Measurements from ENCODE around the gene ZNF169.
"Not testable (repeated sequence)": the region's sequence is repeated elsewhere in the genome, so short reads cannot be mapped to it uniquely, and the experiment has no call there.

The ZNF169 gene

DNA sequence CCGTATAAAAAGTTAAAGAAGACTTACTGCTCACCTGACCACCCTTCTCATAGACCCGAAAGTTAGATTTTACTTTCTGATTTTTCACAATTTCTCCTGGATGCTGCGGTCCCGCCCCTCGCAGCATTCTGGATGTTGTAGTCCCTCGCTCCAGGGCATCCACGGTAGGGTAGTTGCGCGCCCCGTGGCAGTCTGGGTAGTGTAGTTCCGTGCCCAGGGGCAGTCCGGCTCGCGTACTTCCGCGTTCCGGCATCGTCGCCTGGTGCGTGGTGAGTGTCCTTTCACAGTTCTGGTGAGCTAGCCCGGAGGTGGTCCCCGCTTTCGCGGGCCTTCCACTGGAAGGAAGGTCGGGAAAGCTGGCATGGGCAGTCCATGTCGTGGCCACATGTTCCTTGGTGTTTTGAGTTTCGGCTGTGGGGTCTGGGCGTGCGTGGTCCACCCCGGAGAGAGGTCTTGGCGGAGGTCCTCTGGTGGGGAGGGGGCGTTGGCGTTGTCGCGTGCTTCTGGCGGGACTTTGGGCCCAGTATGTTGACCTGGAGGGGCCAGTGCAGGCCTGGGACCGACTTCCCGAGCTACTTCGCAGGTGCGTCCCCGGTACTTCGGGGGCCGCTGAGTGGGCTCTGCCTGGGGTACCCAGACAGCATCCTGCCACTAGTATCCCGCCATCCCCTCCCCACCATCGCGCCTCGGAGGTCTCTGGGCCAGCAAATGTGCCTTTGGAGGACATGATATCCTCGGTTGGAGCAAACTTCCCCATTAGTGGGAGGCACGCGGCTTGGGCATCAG, at the start of gene ZNF169:
ZNF169 (plus strand) TSS at position 222 of the 786 bp plus-strand sequence. CDS start 19,515 bp downstream, outside the sequence.
- DNase-seq (ENCODE audit: low read depth) = peak; percentile 72

DNA sequence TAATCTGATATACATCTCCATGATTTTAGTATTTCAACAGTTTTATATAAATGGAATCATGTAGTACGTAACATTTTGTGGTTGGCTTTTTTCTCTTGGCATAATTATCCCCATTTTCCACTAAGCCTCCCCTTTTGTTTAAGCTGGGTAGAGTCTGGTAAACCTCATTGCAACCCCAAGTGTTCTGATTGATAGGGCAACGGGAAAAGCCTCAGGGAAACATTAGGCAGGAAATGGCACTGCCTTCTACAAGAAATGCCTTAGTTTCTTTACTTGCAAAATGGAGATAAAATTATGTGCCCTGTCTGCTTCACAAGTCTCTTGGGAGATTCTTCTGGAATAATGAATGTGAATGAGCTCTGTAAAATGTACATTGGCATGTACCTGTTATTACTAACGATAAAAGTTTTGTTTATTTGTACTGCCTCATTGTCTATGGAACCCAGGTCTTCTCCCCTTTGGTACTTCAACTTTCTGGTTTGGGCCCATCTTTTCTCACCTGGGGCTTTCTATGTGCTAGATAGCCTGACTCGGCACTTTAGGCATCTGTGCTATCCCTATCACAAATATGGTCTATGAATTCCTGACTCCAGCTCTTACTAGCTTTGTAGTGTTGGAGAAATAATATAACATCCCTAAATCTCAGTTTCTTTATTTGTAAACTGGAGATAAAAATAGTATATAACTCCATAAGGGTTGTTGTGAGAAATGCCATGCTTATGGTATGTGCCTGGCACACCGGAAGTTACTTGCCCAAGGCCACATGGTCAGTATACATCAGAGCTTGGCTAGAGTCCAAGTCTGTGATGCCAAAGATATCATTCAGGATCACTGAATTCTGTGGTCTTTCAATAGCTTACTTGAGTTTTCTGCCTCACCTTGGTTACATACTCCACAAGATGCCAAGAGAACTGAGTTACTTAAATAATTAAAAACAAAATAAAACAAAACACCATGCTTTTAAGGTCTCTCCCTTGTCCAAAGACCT, 48.2 kb upstream of the ZNF169 start:
- no peak for DNase-seq (ENCODE audit: low read depth)

DNA sequence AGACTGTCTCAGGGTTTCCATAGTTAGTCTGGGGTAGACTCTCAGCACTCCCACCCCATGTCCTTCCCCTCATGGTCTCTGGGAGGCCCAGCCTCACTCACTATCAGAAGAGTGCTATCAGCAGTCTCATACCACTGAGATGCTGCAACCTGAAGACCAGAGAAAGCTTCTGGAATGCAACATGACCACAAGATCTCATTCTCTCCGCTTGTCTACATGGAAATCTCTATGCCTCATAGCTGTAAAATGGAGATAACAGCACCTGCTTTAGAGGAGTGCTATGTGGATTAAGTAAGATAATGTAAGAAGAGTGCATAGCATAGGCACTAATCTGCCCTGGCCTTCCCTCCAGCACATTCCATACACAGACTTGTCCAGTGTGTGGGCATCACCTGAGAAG, 47.0 kb upstream of the ZNF169 start:
- DNase-seq (ENCODE audit: low read depth) = no peak

DNA sequence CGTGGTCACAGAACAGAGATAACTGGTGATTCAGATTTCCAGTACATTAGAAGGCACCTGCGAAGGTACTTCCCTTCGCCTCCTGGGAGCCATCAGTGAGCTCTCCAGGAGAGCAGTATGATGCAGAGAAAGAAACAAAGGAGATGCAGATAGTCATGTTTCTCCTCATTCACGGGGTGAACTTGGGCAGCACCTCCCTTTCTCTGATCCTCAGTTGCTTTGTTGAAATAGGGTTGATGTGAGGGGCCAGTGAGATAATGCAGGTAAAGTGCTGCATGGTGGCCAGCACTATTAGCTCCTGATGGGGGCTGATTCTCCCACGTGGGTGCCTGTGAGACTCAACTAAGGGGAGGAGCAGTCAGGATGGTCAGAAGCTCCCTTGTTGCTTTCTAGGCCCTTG, 46.6 kb upstream of the ZNF169 start:
- no peak for DNase-seq (ENCODE audit: low read depth)

DNA sequence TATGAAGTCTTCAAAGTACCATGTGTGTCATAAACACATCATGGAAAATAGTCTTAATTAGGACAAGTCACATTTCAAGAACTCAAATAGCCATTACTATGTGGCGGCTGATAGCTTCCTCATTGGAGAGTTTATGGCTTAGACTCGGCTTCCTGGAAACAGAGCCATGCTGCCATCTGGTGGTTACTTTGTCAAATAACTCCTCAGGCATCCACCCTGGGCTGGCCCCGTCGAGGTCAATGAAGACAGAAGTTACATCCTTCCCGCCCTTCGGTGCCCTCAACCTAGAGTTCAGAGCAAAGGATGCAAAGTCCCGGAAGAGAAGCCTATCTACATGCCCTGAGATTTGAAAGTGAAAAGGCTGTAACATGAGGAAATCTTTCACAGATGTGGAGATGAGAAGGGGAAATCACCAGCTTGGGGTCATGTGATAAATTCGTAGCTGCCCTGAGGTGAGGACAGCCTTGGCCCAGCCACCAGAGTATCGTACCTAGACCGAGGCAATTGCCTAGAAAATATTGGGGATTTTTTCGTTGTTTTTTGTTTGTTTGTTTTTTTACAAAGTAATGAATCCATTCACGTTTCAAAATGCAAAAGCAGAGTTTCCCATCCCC, 45.5 kb upstream of the ZNF169 start:
- DNase-seq (ENCODE audit: low read depth) = peak; percentile 46

DNA sequence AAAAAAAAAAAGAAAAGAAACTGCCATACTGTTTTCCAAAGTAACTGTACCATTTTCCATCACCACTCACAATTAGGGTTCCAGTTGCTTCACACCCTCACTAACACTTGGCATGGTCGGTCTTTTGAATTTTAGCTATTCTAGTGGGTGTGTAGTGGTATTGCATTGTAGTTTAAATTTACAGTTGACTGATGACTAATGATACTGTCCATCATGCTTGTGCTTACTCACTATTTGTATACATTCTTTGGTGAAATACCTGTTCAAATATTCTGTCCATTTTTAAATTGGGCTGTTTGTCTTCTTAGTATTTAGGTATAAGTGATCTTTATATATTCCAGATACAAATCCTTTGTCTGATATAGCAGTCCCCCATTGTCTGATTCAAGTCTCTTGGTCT, 36.2 kb upstream of the ZNF169 start:
- DNase-seq (ENCODE audit: low read depth) = no peak

DNA sequence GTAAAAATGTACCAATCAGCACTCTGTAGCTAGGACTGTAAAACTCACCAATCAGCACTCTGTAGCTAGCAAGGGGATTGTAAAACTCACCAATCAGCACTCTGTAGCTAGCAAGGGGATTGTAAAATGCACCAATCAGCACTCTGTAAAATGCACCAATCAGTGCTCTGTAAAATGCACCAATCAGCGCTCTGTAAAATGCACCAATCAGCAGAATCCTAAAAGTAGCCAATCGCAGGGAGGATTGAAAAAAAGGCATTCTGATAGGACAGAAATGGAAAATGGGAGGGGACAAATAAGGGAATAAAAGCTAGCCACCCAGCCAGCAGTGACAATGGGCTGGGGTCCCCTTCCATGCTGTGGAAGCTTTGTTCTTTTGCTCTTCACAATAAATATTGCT, 33.7 kb upstream of the ZNF169 start:
- DNase-seq (ENCODE audit: low read depth) = not testable (repeated sequence)

DNA sequence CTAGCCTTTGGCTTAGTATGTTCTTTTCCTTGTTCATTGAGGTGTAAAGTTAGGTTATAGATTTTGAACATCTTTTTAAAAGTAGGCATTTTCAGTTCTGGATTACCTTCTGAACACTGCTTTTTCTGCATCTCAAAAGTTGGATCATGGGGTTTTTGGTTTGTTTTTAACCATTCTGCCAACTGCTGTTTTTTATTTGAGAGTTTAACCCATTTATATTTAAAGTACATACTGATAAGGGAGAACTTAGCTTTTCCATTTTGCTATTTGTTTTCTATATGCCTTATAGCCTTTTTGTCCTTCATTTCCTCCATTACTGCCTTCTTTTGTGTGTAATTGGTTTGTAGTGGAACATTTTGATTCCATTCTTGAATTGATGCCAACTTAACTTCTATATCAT, 30.5 kb upstream of the ZNF169 start:
- DNase-seq (ENCODE audit: low read depth) = no peak

DNA sequence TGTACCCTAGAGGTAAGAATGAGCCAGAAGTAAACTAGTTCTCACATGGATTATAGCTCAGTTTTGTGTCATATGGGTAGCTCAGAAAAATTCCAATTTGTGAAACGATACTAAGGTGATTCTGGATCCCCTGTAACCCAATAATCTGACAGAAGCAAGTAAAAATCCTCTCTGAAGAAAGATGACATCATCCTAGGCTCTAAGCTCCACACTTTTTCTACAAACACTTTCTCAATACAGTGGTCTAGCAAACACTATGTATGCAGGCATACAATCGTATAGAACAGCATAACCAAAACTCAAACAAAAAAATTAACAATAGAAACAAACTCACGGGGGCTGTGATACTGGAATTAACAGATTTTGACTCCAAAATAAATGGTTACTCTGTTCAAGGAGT, 26.7 kb upstream of the ZNF169 start:
- no peak for DNase-seq (ENCODE audit: low read depth)

DNA sequence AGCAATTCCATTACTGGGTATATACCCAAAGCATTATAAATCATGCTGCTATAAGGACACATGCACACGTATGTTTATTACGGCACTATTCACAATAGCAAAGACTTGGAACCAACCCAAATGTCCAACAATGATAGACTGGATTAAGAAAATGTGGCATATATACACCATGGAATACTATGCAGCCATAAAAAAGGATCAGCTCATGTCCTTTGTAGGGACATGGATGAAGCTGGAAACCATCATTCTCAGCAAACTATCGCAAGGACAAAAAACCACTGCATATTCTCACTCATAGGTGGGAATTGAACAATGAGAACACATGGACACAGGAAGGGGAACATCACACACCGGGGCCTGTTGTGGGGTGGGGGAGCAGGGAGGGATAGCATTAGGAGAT, 18.0 kb upstream of the ZNF169 start:
- DNase-seq (ENCODE audit: low read depth) = not testable (repeated sequence)

DNA sequence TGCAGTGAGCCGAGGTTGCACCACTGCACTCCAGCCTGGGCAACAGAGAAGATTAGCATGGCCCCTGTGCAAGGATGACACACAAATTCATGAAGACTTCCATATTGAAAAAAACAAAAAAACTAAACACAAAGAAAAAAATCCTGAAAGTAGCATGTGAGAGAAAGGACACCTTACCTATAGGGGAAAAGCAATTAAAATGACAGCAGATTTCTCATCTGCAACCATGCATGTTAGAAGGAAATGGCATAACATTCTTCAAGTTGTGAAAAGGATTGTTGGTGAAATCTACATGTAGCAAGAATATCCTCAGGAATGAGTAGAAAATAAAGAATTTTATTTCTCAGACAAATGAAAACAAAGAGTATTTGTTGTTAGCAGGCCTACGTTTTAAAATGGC, 13.4 kb upstream of the ZNF169 start:
- DNase-seq (ENCODE audit: low read depth) = no peak

DNA sequence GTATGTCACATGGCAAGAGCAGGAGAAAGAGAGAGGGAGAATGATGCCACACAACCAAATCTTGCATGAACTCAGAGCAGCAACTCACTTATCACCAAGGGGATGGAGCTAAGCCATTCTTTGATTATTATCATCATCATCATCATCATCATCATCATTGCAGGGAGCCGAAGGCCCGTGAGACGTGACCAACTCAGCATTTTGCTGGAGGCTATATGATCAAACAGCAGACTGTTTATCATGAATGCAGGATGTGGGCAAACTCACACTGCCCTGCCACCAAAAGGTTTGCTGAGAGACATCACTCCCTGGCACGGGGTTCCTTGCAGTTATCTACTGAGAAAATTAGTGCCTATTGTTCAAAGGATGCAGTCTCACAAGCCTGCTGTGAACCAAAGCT, 8.6 kb upstream of the ZNF169 start:
- no peak for DNase-seq (ENCODE audit: low read depth)

DNA sequence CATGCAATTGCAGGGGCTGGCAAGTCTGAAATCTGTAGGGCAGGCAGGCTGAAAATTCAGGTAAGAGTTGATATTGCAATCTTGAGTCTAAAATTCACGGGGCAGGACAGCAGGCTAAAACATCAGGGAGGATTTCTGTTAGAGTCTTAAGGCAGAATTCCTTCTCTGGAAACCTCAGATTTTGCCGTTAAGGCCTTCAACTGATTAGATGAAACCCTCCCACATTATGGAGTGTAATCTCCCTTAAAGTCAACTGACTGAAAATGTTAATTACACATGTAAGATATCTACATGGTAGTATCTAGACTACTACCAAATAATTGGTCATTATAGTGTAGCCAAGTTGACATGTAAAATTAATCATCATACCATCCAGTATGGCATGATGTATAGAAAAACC, 3.1 kb upstream of the ZNF169 start:
- DNase-seq (ENCODE audit: low read depth) = no peak

DNA sequence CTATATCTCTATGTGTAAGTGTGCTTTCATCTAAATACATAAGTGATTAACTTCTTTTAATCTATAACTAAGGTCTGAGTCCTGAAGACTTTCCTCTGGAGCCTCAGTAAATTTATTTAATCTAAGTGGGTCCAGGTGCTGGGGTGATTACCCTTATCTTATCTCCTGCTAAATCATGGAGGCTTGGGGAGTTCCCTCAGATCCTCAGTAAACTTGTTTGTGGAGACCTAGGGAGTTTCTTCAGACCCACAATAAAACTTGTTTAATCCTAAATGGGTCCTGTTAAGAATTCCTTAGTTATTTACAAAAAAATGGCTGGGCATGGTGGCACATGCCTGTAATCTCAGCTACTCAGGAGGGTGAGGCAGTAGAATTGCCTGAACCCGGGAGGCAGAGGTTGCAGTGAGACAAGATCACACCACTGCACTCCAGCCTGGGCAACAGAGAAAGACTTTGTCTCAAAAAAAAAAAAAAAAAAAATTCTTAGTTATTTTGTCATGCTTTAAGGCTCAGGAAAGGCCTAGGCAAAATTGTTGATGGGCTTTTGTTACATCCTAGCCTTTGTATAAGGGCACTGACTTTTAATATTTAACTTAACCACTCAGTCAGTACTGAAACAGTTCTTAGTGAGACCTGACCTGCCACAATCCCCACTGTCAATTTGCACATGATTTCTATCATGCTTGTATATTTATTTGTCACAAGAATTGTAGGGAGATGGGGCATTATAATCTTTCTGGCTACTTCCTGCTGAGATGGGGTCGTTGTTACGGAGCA, 6.7 kb downstream of the ZNF169 start:
- DNase-seq (ENCODE audit: low read depth) = not testable (repeated sequence)

DNA sequence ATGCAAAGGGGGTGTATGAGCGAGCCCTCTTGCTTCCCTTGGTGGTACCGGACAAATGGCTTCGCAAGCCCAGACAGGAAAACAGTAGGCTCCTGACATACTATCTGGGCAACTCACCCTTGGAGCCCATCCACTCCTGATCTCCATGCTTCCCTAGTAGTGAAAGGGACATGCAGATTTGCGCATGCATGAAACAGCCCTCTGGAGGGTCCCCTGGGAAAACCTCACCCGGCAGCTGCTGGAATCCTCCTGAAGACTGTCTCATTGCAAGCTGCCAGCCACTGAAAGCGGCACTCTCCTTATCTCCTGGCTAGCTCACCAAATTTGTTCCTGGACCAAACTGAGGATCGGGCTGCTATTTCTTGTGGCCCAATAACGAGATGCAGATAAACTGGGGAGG, 10.2 kb downstream of the ZNF169 start:
- DNase-seq (ENCODE audit: low read depth) = no peak

DNA sequence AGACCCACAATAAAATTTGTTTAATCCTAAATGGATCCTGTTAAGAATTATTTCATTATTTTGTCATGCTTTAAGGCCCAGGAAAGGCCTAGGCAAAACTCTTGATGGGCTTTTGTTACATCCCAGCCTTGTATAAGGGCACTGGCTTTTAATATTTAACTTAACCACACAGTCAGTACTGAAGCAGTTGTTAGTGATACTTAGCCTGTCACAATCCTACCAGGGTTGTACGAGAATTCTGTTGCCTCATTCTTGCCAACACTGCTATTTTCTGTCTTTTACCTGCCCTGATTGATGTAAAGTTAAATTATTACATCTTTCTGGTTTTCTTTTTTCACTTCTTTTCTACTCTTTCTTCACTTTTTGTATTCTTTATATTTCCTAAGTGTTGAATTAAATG, 10.9 kb downstream of the ZNF169 start:
- no peak for DNase-seq (ENCODE audit: low read depth)

DNA sequence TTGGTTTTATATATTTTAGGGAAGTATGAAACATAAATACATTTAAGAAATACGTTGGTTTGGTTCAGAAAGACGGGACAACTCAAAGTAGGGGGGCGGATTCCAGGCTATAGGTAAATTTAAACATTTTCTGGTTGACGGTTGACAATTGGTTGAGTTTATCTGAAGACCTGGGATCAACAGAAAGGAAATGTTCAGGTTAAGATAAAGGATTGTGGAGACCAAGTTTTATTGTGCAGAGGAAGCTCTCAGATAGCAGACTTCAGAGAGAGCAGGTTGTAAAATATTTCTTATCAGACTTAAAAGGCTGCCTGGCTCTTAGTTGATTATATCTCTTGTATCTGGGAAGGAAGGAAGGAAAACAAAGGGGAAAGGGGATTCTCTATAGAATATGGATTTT, 17.9 kb downstream of the ZNF169 start:
- DNase-seq (ENCODE audit: low read depth) = not testable (repeated sequence)

DNA sequence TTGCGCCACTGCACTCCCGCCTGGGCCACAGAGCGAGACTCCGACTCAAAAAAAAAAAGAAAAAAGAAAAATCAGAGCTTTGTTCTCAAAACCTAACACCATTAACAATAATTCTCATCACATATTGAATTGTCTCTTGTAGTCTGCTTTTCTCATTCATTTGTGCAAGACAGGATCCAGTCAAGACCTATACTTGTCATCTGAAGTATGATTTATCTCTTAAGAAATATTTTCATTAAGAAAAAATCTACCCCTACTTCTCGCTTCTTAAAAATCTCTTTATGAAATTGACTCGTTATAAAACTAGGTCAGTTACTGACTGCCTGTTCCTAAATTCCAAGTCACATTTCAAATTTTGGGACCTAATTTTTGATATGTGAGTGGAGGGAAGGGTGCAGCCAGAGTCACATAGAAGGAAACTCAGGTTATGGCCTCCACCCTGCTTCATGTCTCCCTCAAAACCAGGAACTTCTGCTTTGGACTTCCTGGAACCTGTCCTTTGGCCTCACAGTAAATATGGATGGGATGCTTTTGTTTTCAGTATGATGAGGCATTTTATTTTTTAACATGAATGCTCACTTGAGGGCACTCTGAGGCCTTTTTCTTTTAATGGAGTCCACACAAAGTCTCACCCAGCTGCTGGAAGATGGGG, 18.9 kb downstream of the ZNF169 start:
- DNase-seq (ENCODE audit: low read depth) = no peak

DNA sequence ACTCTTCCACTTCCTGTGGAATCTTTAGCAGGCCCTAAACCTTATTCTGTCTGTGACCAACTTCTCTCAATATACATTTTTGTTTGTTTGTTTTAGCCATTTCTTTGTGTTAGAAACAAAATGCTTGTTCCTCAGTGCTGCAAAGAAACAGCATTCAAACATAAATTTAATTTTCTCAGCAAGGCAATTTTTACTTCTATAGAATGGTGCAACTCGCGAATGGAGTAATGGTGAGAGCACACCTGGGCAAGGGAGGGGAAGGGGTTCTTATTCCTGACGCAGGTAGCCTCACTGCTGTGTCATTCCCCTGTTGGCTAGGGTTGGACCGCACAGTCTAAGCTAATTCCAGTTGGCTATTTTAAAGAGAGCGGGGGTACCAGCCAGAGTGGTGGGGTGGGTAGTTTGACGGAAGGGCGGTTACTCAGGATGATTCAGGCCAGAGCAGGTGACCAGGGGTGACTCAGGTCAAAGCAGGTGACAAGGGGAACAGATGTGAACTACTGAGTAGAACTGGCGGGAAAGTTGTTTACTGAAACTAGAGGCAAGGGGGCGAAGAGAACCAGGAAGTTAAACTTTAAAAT, 21.4 kb downstream of the ZNF169 start:
- DNase-seq (ENCODE audit: low read depth) = no peak

DNA sequence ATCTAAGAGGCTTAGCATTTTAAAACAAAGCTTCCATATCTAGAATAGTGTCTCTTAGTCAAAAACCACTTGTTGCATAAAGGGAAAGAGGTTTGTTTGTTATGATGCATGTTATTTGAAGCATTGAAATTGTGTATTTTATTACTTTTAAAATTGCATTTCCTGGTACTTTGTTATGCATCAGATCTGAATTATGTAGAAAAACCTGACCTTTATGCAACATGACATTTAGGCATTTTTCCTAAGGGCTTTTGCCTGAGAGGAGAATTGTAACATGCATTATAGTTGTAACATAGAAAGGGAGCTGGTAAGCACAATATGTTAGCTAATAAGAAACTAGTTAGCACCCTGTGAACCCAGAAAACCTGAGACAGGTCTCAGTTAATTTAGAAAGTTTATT, 22.0 kb downstream of the ZNF169 start:
- no peak for DNase-seq (ENCODE audit: low read depth)

DNA sequence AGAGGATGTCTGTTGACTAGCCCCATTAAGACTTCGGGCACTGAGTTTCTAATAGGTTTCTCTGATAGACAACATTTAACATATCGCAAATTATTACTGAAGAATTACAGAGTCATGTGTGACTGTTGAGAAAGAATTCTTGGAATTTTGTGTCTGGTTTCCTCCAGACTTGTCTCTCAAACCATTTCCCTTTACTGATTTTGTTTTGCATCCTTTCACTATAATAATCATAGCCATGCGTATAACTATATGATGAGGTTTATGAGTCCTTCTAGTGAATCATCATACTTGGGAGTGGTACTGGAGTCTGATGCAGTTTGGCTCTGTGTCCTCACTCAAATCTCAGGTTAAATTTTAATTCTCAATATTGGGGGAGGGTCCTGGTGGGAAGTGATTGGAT, 27.0 kb downstream of the ZNF169 start:
- no peak for DNase-seq (ENCODE audit: low read depth)
